Keratinocyte (primary cell): ENCODE data around the gene CTPS2. TPM values are rescaled to one million over a fixed set of nuclear protein-coding genes. Genes with fewer than 3 reads are reported as not detected.

Source experiments
- DNase-seq: peaks from one replicate; pipeline ENCODE4 v3.0.0-alpha.2; 2011; ENCODE audit warnings: low read depth, missing footprints, low spot score
- FAIRE-seq: peaks from 2 replicates; lab custom pipeline; 2011; peaks lifted over from hg19 to GRCh38; lab: Jason Lieb, UNC
- H2AFZ ChIP-seq: 2 replicates; pipeline ENCODE4 v1.6.0; 2012; ENCODE audit warnings: low read length, control low read depth, inconsistent platforms; ENCODE audit not compliant: control insufficient read depth
- H3K27ac ChIP-seq: 2 replicates; pipeline ENCODE4 v1.5.1; 2011; ENCODE audit warnings: low read length; ENCODE audit not compliant: control insufficient read depth, insufficient read depth
- H3K27me3 ChIP-seq: 3 replicates; pipeline ENCODE4 v1.6.0; 2011; ENCODE audit warnings: low read length; ENCODE audit not compliant: control insufficient read depth, insufficient read depth; ENCODE audit errors: extremely low read depth
- H3K36me3 ChIP-seq, 2 experiments: 2 replicates in 1 of 2; 3 replicates in 1 of 2; pipeline ENCODE4 v1.5.1; 2011; ENCODE audit warnings: low read length in 2 of 2, mild to moderate bottlenecking in 1 of 2; ENCODE audit not compliant: control insufficient read depth in 2 of 2, insufficient read depth in 2 of 2; ENCODE audit errors: extremely low read depth in 1 of 2
- H3K4me1 ChIP-seq: 3 replicates; pipeline ENCODE4 v1.5.1; 2011; ENCODE audit warnings: low read length; ENCODE audit not compliant: control insufficient read depth, insufficient read depth; ENCODE audit errors: extremely low read depth
- H3K4me2 ChIP-seq: 3 replicates; pipeline ENCODE4 v1.6.0; 2011; ENCODE audit warnings: low read depth, low read length; ENCODE audit not compliant: control insufficient read depth, insufficient read depth; ENCODE audit errors: extremely low read depth
- H3K4me3 ChIP-seq, 3 experiments: fragments of 200-600 bp in 1 of 3; sonication (generic) in 1 of 3; 2 replicates in 2 of 3; 3 replicates in 1 of 3; pipeline ENCODE4 v1.5.1; 2011 to 2016; ENCODE audit warnings: low read length in 3 of 3, mild to moderate bottlenecking in 3 of 3, control low read depth in 2 of 3, inconsistent platforms in 1 of 3, low read depth in 1 of 3, mixed read lengths in 1 of 3, mixed run types in 1 of 3, moderate library complexity in 1 of 3; ENCODE audit not compliant: control insufficient read depth in 2 of 3, insufficient read depth in 2 of 3; ENCODE audit errors: extremely low read depth in 1 of 3
- H3K79me2 ChIP-seq: 2 replicates; pipeline ENCODE4 v1.6.0; 2012; ENCODE audit warnings: low read length; ENCODE audit not compliant: control insufficient read depth, insufficient read depth
- H3K9ac ChIP-seq: 3 replicates; pipeline ENCODE4 v1.6.0; 2011; ENCODE audit warnings: low read length; ENCODE audit not compliant: control insufficient read depth, insufficient read depth; ENCODE audit errors: extremely low read depth
- H3K9me1 ChIP-seq: 3 replicates; pipeline ENCODE4 v1.6.0; 2011; ENCODE audit warnings: low read length; ENCODE audit not compliant: control insufficient read depth, insufficient read depth; ENCODE audit errors: extremely low read depth
- H3K9me3 ChIP-seq: 2 replicates; pipeline ENCODE4 v1.5.1; 2012; ENCODE audit warnings: low read depth, low read length; ENCODE audit not compliant: control insufficient read depth
- H4K20me1 ChIP-seq: 3 replicates; pipeline ENCODE4 v1.6.0; 2011; ENCODE audit warnings: low read length; ENCODE audit not compliant: control insufficient read depth, insufficient read depth; ENCODE audit errors: extremely low read depth
- EZH2 ChIP-seq: IDR thresholded peaks from one replicate; pipeline ENCODE4 v1.6.1; 2012; ENCODE audit warnings: inconsistent platforms, mild to moderate bottlenecking, low read length, moderate library complexity
- dilution Hi-C: fragments of 300-500 bp; cut with MboI; formaldehyde crosslinking; loops from one replicate; pipeline ENCODE4 v1.7.0; 2020; ENCODE audit warnings: low sequenced_read_pairs; ENCODE audit not compliant: extremely low pct_ligation_motif_present
- polyA plus RNA-seq, 5 experiments: library from polyadenylated mRNA; depleted of rRNA in 3 of 5; stranded (reverse) in 3 of 5; stranded (forward) in 1 of 5; unstranded in 1 of 5; fragments of >200 nt; gene quantifications; 1 replicate in 1 of 5; 2 replicates in 3 of 5; 3 replicates in 1 of 5; pipeline versions ENCODE4 v1.2.1 to v1.2.3, GENCODE V29; 2011 to 2012; ENCODE audit warnings: missing spikeins in 2 of 5, low read depth in 1 of 5, low replicate concordance in 1 of 5
- TF ChIP-seq, protein P1 (sequence below), 3 experiments: IDR thresholded peaks in 1 of 3; conservative IDR thresholded peaks in 1 of 3; optimal IDR thresholded peaks in 1 of 3; 2 replicates in 2 of 3; 3 replicates in 1 of 3; pipeline versions ENCODE3 to v1.5.1; 2011; ENCODE audit warnings: low read length in 3 of 3, mild to moderate bottlenecking in 3 of 3, moderate library complexity in 2 of 3, control low read depth in 1 of 3, inconsistent platforms in 1 of 3; ENCODE audit not compliant: insufficient read depth in 2 of 3; ENCODE audit errors: extremely low read depth in 1 of 3

Gene CTPS2
- polyA plus RNA-seq, 1 donor (not counting 4 experiments of a cell fraction or from before 2014, with no cell fraction given): 12.3 TPM

DNA sequence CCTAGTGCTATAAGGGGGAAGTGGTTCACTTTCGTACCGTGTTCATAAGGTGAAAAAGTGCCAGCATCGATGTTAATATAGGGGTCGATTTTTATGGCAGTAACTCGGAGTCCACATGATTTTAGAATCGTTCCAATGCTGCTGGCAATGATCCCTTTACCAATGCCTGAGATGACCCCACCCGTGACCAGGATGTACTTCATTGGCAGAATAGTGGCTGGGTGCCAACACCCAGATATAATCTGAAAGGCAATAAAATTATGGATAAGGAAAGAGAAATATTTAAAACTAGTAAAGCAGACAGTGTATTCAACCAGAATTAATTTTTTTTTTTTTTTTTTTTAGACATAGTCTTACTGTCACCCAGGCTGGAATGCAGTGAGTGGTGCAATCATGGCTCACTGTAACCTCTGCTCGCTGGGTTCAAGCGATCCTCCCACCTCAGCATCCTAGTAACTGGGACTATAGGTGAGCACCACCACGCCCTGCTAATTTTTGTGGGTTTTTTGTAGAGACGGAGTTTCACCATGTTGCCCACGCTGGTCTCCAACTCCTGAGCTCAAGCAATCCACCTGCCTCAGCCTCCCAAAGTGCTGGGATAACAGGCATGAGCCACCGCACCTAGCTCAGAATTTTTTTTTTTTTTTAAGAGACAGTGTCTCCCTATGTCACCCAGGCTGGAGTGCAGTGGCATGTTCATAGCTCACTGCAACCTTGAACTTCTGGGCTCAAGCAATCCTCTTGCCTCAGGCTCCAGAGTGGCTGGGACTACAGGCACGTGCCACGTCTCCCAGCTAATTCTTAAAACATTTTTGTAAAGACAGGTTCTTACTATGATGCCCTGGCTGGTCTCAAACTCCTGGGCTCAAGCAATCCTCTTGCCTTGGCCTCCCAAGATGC lies 9.5 kb downstream of the CTPS2 start:
- dilution Hi-C loops: no loop called here
- Histone ChIP-seq H3K36me3 (peaks cover 2 to 3% of the 10 kb centered on the region in 2 experiments), H3K4me1 (no peaks in the 10 kb centered on the region), H2AFZ (no peak overlapping the region), H3K79me2 (no peaks in the 10 kb centered on the region), H4K20me1 (no peaks in the 10 kb centered on the region), H3K9me1 (no peaks in the 10 kb centered on the region), H3K27ac (no peak overlapping the region), H3K9ac (no peak overlapping the region), H3K4me3 (no peak overlapping the region), H3K27me3 (no peaks in the 10 kb centered on the region), H3K9me3 (no peaks in the 10 kb centered on the region), H3K4me2 (no peak overlapping the region)
- TF ChIP-seq, protein P1, sequence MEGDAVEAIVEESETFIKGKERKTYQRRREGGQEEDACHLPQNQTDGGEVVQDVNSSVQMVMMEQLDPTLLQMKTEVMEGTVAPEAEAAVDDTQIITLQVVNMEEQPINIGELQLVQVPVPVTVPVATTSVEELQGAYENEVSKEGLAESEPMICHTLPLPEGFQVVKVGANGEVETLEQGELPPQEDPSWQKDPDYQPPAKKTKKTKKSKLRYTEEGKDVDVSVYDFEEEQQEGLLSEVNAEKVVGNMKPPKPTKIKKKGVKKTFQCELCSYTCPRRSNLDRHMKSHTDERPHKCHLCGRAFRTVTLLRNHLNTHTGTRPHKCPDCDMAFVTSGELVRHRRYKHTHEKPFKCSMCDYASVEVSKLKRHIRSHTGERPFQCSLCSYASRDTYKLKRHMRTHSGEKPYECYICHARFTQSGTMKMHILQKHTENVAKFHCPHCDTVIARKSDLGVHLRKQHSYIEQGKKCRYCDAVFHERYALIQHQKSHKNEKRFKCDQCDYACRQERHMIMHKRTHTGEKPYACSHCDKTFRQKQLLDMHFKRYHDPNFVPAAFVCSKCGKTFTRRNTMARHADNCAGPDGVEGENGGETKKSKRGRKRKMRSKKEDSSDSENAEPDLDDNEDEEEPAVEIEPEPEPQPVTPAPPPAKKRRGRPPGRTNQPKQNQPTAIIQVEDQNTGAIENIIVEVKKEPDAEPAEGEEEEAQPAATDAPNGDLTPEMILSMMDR (optimal IDR thresholded peaks at IDR 0.05 in 1 of 3, IDR thresholded peaks at IDR 0.05 in 1 of 3, conservative IDR thresholded peaks at IDR 0.05 in 1 of 3; ENCODE audit: extremely low read depth in 1 of 3, insufficient read depth in 2 of 3, low read length in 3 of 3): no peak
- TF ChIP-seq EZH2: no peak
- FAIRE-seq (no peak), DNase-seq (no peak)

DNA sequence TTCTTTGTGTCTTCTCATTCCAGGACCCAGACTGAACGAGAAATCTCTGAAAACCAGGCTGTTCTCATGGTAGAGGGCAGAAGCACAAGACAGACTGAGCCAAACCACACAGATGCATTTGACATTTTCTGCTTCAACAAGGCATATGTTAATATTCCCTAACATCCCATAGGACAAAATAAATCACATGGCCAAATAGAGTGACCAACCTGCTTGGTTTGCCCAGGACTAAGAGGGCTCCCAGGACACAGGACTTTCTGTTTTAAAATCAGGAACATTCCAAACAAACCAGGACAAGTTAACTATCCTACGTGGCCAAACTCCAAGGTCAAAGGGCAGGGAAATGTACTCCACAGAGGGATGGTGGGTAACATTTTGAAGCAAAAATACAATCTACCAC lies 11.7 kb downstream of the CTPS2 start:
- Histone ChIP-seq H4K20me1 (no peaks in the 10 kb centered on the region), H2AFZ (no peak overlapping the region), H3K4me1 (no peaks in the 10 kb centered on the region), H3K9ac (no peak overlapping the region), H3K4me3 (no peak overlapping the region), H3K79me2 (no peaks in the 10 kb centered on the region), H3K36me3 (peaks cover 1 to 3% of the 10 kb centered on the region in 2 experiments), H3K9me1 (no peaks in the 10 kb centered on the region), H3K27me3 (no peaks in the 10 kb centered on the region), H3K4me2 (no peak overlapping the region), H3K9me3 (no peaks in the 10 kb centered on the region), H3K27ac (no peak overlapping the region)
- dilution Hi-C loops: no loop called here
- no peak for FAIRE-seq
- no peak for DNase-seq
- no peak for TF ChIP-seq EZH2
- TF ChIP-seq, protein P1 (optimal IDR thresholded peaks at IDR 0.05 in 1 of 3, IDR thresholded peaks at IDR 0.05 in 1 of 3, conservative IDR thresholded peaks at IDR 0.05 in 1 of 3; ENCODE audit: extremely low read depth in 1 of 3, insufficient read depth in 2 of 3, low read length in 3 of 3): no peak
